Right hindlimb (tissue), 1 donor: ENCODE results near the gene ADGRL4.
A peak's percentile ranks its signal among the peaks of the same experiment; 100 is the strongest.
"Not testable (repeated sequence)": the region's sequence is repeated elsewhere in the genome, so short reads cannot be mapped to it uniquely, and the experiment has no call there.

Source experiments
- DNase-seq: peaks from one replicate; pipeline ENCODE4 v3.0.0-alpha.2; 2018

Gene ADGRL4

GRCh38 chr1:79006564-79006963 lies at the start of gene ADGRL4:
Gene ADGRL4 (minus strand): TSS chr1:79006730. CDS start chr1:79006654, 76 bp downstream.
- peak; percentile 45 for DNase-seq

- DNase-seq = no peak
Measured at GRCh38 chr1:79055856-79056255, 49.3 kb upstream of the ADGRL4 start.

GRCh38 chr1:79052829-79053449 lies 46.4 kb upstream of the ADGRL4 start:
- no peak for DNase-seq

GRCh38 chr1:79044974-79045650 lies 38.6 kb upstream of the ADGRL4 start:
- DNase-seq = no peak

- DNase-seq = no peak
Measured at GRCh38 chr1:79043506-79043905, 37.0 kb upstream of the ADGRL4 start.

GRCh38 chr1:79042539-79042938 lies 36.0 kb upstream of the ADGRL4 start:
- no peak for DNase-seq

- no peak for DNase-seq
Measured at GRCh38 chr1:79042117-79042516, 35.6 kb upstream of the ADGRL4 start.

GRCh38 chr1:79041666-79042065 lies 35.1 kb upstream of the ADGRL4 start:
- no peak for DNase-seq

GRCh38 chr1:79040424-79041082 lies 34.0 kb upstream of the ADGRL4 start:
- DNase-seq = no peak

- DNase-seq = no peak
Measured at GRCh38 chr1:79037085-79037484, 30.6 kb upstream of the ADGRL4 start.

GRCh38 chr1:79012500-79012899 lies 6.0 kb upstream of the ADGRL4 start:
- no peak for DNase-seq

GRCh38 chr1:79010589-79010988 lies 4.1 kb upstream of the ADGRL4 start:
- DNase-seq = no peak

GRCh38 chr1:79005945-79006344 lies 585 bp downstream of the ADGRL4 start:
- no peak for DNase-seq

GRCh38 chr1:79004916-79005315 lies 1.6 kb downstream of the ADGRL4 start:
- no peak for DNase-seq

GRCh38 chr1:78996791-78997190 lies 9.7 kb downstream of the ADGRL4 start:
- DNase-seq = no peak

- no peak for DNase-seq
Measured at GRCh38 chr1:78987042-78987441, 19.5 kb downstream of the ADGRL4 start.

- no peak for DNase-seq
Measured at GRCh38 chr1:78980511-78980910, 26.0 kb downstream of the ADGRL4 start.

GRCh38 chr1:78972723-78973122 lies 33.8 kb downstream of the ADGRL4 start:
- no peak for DNase-seq

- DNase-seq = not testable (repeated sequence)
Measured at GRCh38 chr1:78967091-78967490, 39.4 kb downstream of the ADGRL4 start.

- DNase-seq = no peak
Measured at GRCh38 chr1:78958711-78959110, 47.8 kb downstream of the ADGRL4 start.

GRCh38 chr1:78950826-78951225 lies 55.7 kb downstream of the ADGRL4 start:
- DNase-seq = no peak

- no peak for DNase-seq
Measured at GRCh38 chr1:78949227-78949626, 57.3 kb downstream of the ADGRL4 start.

- DNase-seq = no peak
Measured at GRCh38 chr1:78919150-78919549, 87.4 kb downstream of the ADGRL4 start.

- DNase-seq = no peak
Measured at GRCh38 chr1:78918157-78918556, 88.4 kb downstream of the ADGRL4 start.
